GM03348 (cell line): ENCODE measurements around the gene MICU1.
"Not testable (repeated sequence)": the region's sequence is repeated elsewhere in the genome, so short reads cannot be mapped to it uniquely, and the experiment has no call there.

Source experiments
- DNase-seq: peaks from one replicate; pipeline ENCODE4 v3.0.0; 2012; ENCODE audit warnings: low spot score

Gene MICU1

DNA sequence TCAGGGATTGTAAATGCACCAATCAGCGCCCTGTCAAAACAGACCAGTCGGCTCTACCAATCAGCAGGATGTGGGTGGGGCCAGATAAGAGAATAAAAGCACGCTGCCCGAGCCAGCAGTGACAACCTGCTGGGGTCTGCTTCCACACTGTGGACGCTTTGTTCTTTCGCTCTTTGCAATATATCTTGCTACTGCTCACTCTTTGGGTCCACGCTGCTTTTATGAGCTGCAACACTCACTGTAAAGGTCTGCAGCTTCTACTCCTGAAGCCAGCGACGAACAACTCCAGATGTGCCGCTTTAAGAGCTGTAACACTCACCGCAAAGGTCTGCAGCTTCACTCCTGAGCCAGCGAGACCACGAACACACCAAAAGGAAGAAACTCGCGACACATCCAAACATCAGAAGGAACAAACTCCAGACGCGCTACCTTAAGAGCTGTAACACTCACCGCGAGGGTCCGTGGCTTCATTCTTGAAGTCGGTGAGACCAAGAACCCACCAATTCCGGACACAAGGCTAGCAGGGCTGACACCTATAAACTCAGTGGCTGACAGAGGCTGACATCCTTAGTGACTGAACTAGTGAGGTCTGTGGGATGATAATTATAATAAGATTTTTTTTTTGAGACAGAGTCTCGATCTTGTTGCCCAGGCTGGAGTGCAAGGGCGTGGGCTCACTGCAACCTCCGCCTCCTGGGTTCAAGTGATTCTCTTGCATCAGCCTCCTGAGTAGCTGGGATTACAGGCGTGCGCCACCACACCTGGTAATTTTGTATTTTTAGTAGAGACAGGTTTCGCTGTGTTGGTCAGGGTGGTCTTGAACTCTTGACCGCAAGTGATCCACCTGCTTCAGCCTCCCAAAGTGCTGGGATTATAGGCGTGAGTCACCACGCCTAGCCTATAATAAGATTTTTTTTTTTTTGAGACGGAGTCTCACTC lies 298.9 kb downstream of the MICU1 start:
- not testable (repeated sequence) for DNase-seq

DNA sequence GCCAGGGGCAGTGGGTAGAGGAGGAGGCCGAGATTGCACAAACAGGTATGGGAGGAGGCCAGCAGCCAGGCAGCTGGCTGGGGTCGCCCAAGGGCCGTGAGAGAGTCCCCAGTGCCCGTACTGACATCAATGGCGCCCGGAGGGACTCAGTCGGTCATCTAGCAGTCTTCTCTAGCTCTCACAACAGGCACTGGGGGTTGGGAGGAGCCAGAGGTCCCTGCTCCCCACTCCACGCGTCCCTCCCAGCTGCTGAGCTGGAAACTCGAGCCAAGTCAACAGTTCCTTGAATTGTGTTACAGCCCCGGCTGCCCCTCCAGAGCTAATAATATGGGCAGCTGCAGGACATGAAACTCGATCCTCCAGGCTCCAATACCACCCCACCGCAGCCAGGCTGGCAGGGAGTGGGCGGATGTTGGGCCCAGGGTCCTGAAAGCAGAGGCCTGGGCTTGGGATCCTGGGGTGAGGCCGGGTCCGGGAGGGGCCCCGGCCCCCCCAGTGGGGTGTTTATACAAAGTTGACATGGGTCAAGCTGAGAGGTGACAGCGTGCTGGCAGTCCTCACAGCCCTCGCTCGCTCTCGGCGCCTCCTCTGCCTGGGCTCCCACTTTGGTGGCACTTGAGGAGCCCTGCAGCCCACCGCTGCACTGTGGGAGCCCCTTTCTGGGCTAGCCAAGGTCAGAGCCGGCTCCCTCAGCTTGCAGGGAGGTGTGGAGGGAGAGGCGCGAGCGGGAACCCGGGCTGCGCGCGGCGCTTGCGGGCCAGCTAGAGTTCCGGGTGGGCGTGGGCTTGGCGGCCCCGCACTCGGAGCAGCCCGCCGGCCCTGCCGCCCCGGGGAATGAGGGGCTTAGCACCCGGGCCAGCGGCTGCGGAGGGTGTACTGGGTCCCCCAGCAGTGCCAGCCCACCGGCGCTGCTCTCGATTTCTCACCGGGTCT lies 300.4 kb downstream of the MICU1 start:
- DNase-seq: not testable (repeated sequence)

DNA sequence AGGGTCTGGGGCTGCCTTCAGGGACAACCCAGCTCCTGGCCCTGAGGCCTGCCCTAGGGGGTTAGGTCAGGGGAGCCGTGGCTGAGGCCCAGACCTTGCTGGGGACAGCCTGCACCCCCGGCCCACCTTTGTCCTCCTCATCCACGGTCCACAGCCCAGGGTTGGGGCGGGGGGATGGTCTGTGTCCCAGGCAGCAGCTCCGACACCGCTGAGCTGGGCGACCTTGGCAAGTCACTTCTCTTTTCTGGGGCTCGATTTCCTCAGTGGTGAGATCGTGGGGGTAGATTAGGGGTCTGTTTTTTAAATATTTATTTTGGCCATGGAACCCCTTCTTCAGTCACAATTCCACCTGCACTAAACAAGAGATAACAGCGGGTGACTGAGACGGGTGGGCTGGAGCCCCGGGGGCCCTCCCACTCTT lies 302.1 kb downstream of the MICU1 start:
- DNase-seq: no peak

DNA sequence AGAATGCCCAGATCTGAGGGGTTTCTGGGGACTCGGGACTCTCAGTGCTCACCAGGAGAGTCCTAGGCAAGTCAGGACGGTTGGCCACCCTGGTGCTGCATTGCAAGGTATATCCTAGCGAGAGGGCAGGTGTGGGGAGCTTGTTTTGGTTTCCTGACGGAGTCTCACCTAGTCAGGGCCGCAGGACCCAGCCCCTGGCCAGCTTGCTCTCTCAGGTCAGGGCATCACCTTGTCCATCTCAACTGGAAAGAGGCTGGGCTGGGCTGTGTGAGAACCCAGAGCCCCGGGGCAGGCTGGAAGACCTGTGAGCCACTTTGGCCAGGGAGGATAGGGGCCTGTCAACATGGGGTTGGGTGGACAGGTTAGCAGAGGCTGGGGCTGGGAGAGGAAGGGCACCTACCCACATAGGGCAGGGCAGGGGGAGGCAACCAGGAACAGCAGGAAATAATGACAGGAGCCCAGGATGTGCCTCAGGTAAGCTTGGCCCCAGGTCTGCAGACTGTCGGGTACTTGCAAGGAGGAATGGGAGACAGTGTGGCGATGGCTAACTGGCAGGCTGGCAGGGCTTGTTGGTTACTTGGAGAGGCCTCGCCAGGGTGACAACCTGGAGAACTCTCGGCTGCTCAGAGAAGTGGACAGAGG lies 302.6 kb downstream of the MICU1 start:
- no peak for DNase-seq

DNA sequence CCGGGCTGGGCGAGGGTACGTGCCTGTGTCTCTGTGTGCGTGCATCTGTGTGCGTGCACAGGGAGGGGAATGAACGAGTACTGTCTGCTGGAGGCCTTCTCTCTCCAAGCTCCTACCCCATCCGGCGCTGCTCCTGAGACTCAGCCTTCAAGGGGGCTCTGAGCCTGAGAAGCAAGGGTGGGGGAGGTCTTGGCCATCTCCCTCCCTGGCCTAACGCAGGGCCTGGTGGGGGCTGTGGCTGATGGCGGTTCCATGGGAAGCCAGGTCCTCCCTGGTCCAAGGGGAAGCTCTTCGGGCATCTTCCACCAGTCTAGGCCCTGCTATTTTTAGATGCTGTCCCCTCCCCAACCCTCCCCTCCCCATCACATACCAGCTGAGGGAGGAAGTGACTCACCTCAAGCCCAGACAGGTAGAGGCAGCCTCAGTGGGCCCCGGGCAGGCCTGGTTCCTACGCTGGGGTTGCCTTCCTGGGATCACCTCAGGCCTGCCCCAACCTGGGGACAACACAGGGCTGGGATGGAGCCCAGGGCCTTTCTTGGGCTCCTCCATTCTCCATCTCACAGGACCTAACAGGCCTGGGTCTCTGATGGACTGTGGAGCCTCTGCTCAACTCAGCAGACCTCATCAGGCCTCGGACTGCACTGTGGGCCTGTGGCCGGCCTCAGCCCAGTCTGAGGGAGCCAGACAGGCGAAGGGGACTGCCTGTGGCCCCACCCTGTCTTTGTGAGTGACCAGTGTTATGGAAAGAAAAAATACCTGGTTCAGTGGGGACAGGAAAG lies 303.4 kb downstream of the MICU1 start:
- DNase-seq: no peak

DNA sequence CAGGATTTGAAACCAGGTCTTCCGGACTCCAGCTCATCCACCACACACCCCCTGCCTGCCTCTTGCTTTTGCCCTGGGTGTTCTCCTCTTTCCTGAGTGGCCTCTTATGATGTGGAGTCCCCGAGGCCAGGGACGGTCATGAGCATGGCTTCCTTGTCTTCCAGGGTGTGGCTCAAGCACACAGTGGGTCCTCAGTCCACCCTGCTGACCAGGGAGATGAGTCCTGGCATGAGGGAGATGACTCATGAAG lies 303.9 kb downstream of the MICU1 start:
- DNase-seq: no peak

DNA sequence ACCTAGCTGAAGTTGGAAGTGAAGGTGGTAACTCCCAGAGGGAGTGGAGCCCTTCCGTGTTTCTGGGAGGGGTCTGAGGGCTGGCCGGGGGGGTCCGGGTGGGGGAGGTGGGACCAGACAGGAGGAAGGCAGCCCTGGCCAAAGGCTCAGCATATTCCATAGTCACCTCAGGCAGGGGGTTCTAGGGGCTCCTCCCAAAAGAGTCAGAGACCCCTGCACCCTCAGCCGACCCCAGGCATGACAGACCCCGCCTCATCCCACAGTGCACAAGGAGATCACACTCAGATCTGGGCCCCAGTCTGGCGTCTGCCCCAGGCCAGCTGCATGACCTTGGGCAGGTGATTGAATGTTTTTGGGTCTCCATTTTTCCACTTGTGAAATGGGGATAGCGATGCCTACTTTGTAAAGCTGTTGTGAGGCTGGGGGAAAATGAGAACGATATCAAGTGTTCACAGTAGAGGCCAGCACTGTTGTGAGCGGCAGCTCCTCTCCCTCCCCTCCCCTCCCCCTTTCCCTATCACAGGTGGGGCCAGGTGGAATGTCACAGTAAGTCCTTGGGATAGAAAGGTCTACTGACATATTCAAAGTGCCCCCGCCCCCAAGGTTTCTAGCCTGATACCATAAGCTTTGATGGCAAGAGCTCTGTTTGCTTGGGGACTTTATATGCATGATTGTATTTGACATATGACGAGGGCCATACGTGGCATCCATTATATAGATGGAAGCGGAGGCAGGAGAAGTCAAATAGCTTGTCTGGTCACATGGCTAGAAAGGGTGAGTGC lies 304.4 kb downstream of the MICU1 start:
- DNase-seq: no peak

DNA sequence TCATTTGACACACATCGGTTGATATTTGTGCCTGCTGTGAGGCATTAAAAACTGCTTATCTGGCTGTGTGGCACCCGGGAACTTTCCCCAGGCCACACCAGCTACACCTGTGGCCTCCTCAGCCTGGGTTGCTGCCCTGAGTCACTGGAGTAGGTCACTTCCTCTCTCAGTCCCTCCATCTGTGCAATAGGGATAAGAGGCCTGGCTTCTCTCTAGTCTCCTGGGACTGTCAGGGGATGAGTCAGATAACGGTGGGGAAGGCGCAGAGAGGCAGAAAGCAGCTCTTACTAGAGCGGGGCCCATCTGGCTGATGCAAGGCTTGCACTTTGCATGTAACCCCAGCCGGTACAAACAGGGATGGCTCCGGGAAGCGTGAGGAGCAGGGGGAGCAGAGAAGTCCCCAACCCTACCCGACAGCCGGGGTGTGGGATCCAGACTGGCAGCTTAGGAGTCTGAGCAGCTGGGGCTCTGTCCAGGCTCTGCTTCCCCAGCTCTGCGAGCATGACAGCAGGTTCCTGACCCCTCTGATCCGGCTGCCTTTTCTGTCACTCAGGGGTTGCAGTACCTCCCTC lies 305.1 kb downstream of the MICU1 start:
- DNase-seq: peak; percentile 95

DNA sequence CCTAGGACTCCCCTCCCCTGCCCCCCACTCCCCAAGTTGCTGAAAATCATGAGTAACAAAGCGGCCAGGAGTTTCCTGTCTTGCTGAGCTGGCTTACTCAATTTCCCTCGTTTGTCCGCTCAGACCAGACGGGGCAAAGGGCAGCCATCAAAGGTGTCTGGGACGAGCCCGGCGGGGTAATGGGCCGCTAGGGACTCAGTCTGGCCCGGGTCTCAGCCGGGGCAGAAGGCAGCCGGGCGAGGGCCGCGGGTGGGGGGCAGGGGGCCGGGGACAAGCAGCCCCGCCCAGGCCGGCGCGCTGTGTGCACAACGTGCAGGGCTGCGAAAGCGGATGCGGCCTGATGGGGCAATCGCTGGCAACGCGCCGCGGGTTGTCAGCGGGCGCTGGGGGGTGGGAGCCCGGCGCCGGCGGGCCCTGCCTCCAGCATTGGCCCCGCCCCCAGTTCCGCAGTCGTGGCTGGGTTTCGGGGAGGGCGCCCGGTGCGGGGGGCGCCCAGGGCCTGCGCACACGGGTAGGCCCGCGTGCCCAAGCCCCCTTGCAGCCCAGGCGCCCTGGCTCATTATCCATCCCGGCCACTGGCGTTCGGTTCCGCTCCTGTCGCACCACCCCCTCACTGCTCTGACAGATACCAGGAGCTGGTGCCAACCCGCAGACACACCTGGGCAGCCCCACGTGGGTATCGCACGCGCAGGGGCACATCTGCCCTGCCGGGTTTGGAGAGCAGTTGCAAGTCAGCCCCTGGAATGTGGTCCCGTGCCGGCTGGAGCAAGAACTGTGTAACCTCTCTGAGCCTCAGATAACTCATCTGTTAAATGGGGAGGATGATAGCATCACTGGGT lies 306.2 kb downstream of the MICU1 start:
- peak; percentile 96 for DNase-seq

DNA sequence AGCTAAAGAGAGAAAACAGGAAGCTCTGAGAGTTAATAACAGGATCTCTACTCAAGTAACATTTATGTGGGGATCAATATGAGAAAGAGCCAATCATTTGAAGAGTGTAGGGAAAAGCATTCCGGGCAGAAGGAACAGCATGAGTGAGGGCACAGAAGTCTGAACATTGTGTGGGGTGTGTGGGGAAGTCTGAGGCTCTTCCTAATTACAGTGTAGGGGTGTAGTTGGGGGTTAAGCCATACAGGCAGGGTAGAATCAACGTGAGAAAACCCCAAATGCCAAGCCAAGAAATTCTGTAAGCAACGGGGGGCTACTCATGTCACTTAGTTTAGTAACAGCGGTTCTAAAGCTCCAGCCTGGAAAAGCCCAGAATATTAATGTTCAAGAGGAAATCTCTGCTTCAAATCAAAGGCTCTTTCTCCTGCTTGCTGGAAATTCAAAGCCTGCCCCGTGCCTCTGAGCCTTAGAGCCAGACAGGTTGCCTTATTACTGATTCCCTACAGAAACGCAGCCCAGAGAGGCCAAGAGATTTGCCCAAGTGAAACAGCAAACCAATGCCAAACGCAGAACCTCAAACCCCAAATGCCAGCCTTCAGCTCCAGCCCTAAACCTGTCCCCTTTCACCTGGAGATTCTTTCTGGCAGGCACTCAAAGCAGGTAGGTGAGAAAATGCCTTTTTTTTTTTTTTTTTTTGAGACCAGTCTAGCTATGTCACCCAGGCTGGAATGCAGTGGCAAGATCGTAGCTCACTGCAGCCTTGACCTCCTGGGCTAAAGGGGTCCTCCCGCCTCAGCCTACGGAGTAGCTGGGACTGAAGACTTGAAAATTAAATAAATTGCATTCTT lies 307.2 kb downstream of the MICU1 start:
- no peak for DNase-seq
